GM12801 (cell line): Measurements from ENCODE around the gene CLEC19A.

Experiments
- TF ChIP-seq, protein P1 (sequence below): IDR thresholded peaks from one replicate; pipeline ENCODE4 v1.5.1; 2011; ENCODE audit warnings: control low read depth; ENCODE audit not compliant: insufficient read length; ENCODE audit errors: extremely low read depth

CLEC19A gene

DNA sequence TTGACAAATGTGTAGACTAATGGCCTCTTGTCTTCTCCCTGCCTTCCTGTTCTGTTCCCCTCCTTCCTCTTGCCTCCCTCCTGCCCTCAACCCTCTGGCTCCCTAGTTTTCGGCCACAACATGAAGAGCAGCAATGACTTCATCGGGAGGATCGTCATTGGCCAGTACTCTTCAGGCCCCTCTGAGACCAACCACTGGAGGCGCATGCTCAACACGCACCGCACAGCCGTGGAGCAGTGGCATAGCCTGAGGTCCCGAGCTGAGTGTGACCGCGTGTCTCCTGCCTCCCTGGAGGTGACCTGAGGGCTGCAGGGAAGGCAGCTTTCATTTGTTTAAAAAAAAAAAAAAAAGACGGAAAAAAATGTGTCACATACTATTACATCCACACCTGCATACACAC, 18.8 kb upstream of the CLEC19A start:
- TF ChIP-seq, protein P1, sequence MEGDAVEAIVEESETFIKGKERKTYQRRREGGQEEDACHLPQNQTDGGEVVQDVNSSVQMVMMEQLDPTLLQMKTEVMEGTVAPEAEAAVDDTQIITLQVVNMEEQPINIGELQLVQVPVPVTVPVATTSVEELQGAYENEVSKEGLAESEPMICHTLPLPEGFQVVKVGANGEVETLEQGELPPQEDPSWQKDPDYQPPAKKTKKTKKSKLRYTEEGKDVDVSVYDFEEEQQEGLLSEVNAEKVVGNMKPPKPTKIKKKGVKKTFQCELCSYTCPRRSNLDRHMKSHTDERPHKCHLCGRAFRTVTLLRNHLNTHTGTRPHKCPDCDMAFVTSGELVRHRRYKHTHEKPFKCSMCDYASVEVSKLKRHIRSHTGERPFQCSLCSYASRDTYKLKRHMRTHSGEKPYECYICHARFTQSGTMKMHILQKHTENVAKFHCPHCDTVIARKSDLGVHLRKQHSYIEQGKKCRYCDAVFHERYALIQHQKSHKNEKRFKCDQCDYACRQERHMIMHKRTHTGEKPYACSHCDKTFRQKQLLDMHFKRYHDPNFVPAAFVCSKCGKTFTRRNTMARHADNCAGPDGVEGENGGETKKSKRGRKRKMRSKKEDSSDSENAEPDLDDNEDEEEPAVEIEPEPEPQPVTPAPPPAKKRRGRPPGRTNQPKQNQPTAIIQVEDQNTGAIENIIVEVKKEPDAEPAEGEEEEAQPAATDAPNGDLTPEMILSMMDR, result no peak

- TF ChIP-seq, protein P1, result no peak
These were observed 16.4 kb upstream of the CLEC19A start for GRCh38 chr16:19269098-19269497.

GRCh38 chr16:19274165-19274797, 11.2 kb upstream of the CLEC19A start:
- TF ChIP-seq, protein P1, result no peak

GRCh38 chr16:19278403-19278802, 7.1 kb upstream of the CLEC19A start:
- TF ChIP-seq, protein P1, result no peak

DNA sequence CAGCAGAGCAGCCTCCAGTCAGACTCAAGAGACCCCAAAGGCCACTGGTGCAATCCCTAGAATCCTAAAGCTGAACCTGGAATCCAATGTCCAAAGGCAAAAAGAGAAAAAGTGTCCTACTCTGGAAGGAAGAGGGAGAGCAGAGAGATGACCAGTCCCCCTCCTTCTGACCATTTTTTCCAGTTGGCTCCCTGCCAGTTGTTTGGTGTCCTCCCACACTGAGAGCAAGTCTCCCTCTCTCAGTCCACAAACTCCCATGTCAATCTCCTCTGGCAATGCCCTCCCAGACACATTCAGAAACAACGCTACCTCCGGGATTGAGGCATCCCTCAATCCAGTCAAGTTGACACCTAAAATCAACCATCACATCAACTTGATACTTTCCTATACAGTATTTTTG, 4.3 kb upstream of the CLEC19A start:
- TF ChIP-seq, protein P1, result no peak

DNA sequence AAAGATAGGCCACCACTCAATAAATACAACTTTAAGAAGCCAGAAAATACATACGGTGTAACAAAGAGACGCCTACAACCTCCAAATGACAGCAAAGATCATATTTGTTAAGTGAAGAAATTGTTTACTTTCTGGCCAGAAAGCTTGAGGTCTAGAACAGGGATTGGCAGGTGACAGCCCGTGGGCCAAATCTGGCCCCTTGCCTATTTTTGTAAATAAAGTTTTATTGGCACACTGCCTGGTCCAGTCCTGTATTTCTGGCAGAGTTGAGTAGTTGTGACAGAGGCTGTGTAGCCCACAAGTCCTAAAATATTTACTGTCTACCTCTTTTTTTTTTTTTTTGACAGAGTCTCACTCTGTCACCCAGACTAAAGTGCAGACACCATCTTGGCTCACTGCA, 3.4 kb upstream of the CLEC19A start:
- TF ChIP-seq, protein P1, result no peak

- TF ChIP-seq, protein P1, result no peak
These were observed 1.9 kb upstream of the CLEC19A start for GRCh38 chr16:19283637-19284036.
